Fibroblast of lung (primary cell): Measurements from ENCODE around the gene CDH26.

Experiments used
- CTCF ChIP-seq, 2 donors: IDR thresholded peaks in 1 of 2; conservative IDR thresholded peaks in 1 of 2; 1 replicate in 1 of 2; 2 replicates in 1 of 2; pipeline ENCODE4 v1.5.1; 2011 to 2012; ENCODE audit warnings: low read length in 2 of 2, control low read depth in 1 of 2, inconsistent platforms in 1 of 2, low read depth in 1 of 2, mild to moderate bottlenecking in 1 of 2
- EZH2 ChIP-seq: IDR thresholded peaks from 2 replicates; pipeline ENCODE4 v1.5.1; 2012; ENCODE audit warnings: low read length, control low read depth, mild to moderate bottlenecking; ENCODE audit errors: missing control alignments

- TF ChIP-seq CTCF (conservative IDR thresholded peaks at IDR 0.05 in 1 of 2, IDR thresholded peaks at IDR 0.05 in 1 of 2; ENCODE audit: low read depth in 1 of 2, low read length in 2 of 2), result no peak
- no peak for TF ChIP-seq EZH2
These were observed 42.2 kb downstream of the CDH26 start for GRCh38 chr20:60000271-60001042.
